Astrocyte (in vitro differentiated cells and primary cell): ENCODE measurements around the gene BORA. TPM values are rescaled to one million over a fixed set of nuclear protein-coding genes. Genes with fewer than 3 reads are reported as not detected.

ENCODE experiments used
- DNase-seq: peaks from one replicate; pipeline ENCODE4 v3.0.0-alpha.2; 2010; ENCODE audit warnings: low read depth
- FAIRE-seq: peaks from 2 replicates; lab custom pipeline; 2011; peaks lifted over from hg19 to GRCh38; lab: Jason Lieb, UNC
- H2AFZ ChIP-seq: 2 replicates; pipeline ENCODE4 v1.6.0; 2012; ENCODE audit warnings: low read depth, low read length, inconsistent platforms
- H3K27ac ChIP-seq: 2 replicates; pipeline ENCODE4 v1.5.1; 2011; ENCODE audit warnings: low read depth, low read length, inconsistent platforms
- H3K27me3 ChIP-seq: 2 replicates; pipeline ENCODE4 v1.6.0; 2011; ENCODE audit warnings: low read length, inconsistent platforms; ENCODE audit not compliant: insufficient read depth
- H3K36me3 ChIP-seq: 2 replicates; pipeline ENCODE4 v1.5.1; 2011; ENCODE audit warnings: low read length, inconsistent platforms; ENCODE audit not compliant: insufficient read depth
- H3K4me1 ChIP-seq: 2 replicates; pipeline ENCODE4 v1.5.1; 2011; ENCODE audit warnings: low read length, inconsistent platforms; ENCODE audit not compliant: insufficient read depth
- H3K4me2 ChIP-seq: 2 replicates; pipeline ENCODE4 v1.6.0; 2012; ENCODE audit warnings: low read length, inconsistent platforms
- H3K4me3 ChIP-seq: 2 replicates; pipeline ENCODE4 v1.5.1; 2011; ENCODE audit warnings: low read depth, mild to moderate bottlenecking, low read length, inconsistent platforms; ENCODE audit not compliant: insufficient read depth
- H3K79me2 ChIP-seq: 2 replicates; pipeline ENCODE4 v1.6.0; 2012; ENCODE audit warnings: mild to moderate bottlenecking, low read length, inconsistent platforms; ENCODE audit not compliant: insufficient read depth
- H3K9ac ChIP-seq: 2 replicates; pipeline ENCODE4 v1.6.0; 2012; ENCODE audit warnings: mild to moderate bottlenecking, low read length, inconsistent platforms
- H3K9me3 ChIP-seq: 2 replicates; pipeline ENCODE4 v1.5.1; 2012; ENCODE audit warnings: low read depth, mild to moderate bottlenecking, low read length, inconsistent platforms; ENCODE audit not compliant: insufficient read depth
- H4K20me1 ChIP-seq: 2 replicates; pipeline ENCODE4 v1.6.0; 2012; ENCODE audit warnings: low read length, inconsistent platforms; ENCODE audit not compliant: insufficient read depth
- H3K27ac Mint-ChIP-seq: one replicate; pipeline ENCODE4 v1.8.0; 2021; ENCODE audit warnings: mild to moderate bottlenecking, mixed read lengths; ENCODE audit not compliant: unreplicated experiment
- H3K27me3 Mint-ChIP-seq: one replicate; pipeline ENCODE4 v1.8.0; 2021; ENCODE audit warnings: low read depth, mixed read lengths; ENCODE audit not compliant: unreplicated experiment
- H3K36me3 Mint-ChIP-seq: one replicate; pipeline ENCODE4 v1.8.0; 2021; ENCODE audit warnings: low read depth, mixed read lengths; ENCODE audit not compliant: unreplicated experiment
- H3K4me1 Mint-ChIP-seq: one replicate; pipeline ENCODE4 v1.8.0; 2021; ENCODE audit warnings: low read depth, mixed read lengths; ENCODE audit not compliant: unreplicated experiment
- H3K4me3 Mint-ChIP-seq: one replicate; pipeline ENCODE4 v1.8.0; 2021; ENCODE audit warnings: mild to moderate bottlenecking, moderate library complexity, mixed read lengths; ENCODE audit not compliant: unreplicated experiment
- H3K9me3 Mint-ChIP-seq: one replicate; pipeline ENCODE4 v1.8.0; 2021; ENCODE audit warnings: mild to moderate bottlenecking, mixed read lengths; ENCODE audit not compliant: unreplicated experiment
- EZH2 ChIP-seq: IDR thresholded peaks from 2 replicates; pipeline ENCODE4 v1.6.1; 2012; ENCODE audit warnings: mild to moderate bottlenecking, low read length, inconsistent platforms; ENCODE audit not compliant: insufficient read depth
- total RNA-seq: library from RNA; stranded (reverse); gene quantifications from 2 replicates; pipeline ENCODE4 v1.2.1, GENCODE V29; 2021
- TF ChIP-seq, protein P1 (sequence below): IDR thresholded peaks from 2 replicates; pipeline ENCODE4 v1.5.1; 2011; ENCODE audit warnings: low read depth, mild to moderate bottlenecking, inconsistent platforms, low read length, moderate library complexity; ENCODE audit not compliant: insufficient read depth

Gene BORA
- total RNA-seq, 1 donor from 2014 or later = 4.8 TPM

DNA sequence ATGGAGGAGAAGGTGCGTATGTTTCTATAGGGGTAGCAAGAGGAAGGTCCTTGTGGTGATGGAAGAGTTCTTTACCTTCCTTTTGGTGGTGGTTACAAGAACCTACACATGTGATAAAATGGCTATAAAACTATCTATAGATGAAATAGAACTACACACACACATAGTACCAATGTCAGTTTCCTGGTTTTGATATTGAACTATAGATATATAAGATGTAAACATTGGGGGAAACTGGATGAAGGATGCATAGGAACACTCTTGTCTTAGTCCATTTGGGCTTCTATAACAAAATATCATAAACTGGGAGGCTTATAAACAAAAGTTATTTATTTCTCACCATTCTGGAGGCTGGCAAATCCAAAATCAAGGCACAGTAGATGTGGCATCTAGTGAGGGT is 47.4 kb upstream of the BORA start:
- no peak overlapping the region for H3K27ac Mint-ChIP-seq
- H3K9me3 ChIP-seq = no peaks in the 10 kb centered on the region
- no peaks in the 10 kb centered on the region for H3K4me1 ChIP-seq
- H4K20me1 ChIP-seq = no peaks in the 10 kb centered on the region
- no peaks in the 10 kb centered on the region for H3K79me2 ChIP-seq
- no peak for FAIRE-seq
- H2AFZ ChIP-seq = no peak overlapping the region
- H3K4me1 Mint-ChIP-seq = no peaks in the 10 kb centered on the region
- no peaks in the 10 kb centered on the region for H3K9me3 Mint-ChIP-seq
- H3K9ac ChIP-seq = no peak overlapping the region
- H3K4me3 Mint-ChIP-seq = no peak overlapping the region
- no peak overlapping the region for H3K4me2 ChIP-seq
- no peak overlapping the region for H3K4me3 ChIP-seq
- no peak for DNase-seq
- TF ChIP-seq, protein P1, sequence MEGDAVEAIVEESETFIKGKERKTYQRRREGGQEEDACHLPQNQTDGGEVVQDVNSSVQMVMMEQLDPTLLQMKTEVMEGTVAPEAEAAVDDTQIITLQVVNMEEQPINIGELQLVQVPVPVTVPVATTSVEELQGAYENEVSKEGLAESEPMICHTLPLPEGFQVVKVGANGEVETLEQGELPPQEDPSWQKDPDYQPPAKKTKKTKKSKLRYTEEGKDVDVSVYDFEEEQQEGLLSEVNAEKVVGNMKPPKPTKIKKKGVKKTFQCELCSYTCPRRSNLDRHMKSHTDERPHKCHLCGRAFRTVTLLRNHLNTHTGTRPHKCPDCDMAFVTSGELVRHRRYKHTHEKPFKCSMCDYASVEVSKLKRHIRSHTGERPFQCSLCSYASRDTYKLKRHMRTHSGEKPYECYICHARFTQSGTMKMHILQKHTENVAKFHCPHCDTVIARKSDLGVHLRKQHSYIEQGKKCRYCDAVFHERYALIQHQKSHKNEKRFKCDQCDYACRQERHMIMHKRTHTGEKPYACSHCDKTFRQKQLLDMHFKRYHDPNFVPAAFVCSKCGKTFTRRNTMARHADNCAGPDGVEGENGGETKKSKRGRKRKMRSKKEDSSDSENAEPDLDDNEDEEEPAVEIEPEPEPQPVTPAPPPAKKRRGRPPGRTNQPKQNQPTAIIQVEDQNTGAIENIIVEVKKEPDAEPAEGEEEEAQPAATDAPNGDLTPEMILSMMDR = no peak
- TF ChIP-seq EZH2 = no peak
- no peaks in the 10 kb centered on the region for H3K27me3 ChIP-seq
- no peak overlapping the region for H3K27ac ChIP-seq
- H3K36me3 Mint-ChIP-seq = no peaks in the 10 kb centered on the region
- no peaks in the 10 kb centered on the region for H3K27me3 Mint-ChIP-seq
- no peaks in the 10 kb centered on the region for H3K36me3 ChIP-seq

DNA sequence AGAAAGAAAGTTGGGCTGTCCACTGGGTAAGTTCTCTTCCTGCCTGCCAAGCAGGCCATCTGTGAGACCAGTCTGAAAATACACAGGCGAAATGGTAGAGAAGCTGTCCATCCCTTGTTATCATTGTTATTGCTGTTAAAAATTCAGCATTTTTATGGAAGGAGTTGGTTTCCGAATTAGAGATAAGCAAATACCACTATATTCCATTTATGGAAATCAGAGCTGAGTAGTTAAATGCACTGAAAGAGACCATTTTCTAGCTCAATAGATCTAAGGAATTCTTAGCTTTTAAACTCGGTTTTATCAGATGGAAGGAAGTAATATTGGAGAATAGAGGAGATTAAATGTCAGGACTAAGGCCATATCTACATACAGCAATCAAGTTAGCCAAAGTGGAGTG is 41.0 kb upstream of the BORA start:
- TF ChIP-seq, protein P1 = no peak
- no peak for TF ChIP-seq EZH2
- H3K27ac Mint-ChIP-seq = no peak overlapping the region
- H3K4me2 ChIP-seq = no peak overlapping the region
- no peaks in the 10 kb centered on the region for H3K27me3 ChIP-seq
- no peak overlapping the region for H2AFZ ChIP-seq
- no peaks in the 10 kb centered on the region for H4K20me1 ChIP-seq
- no peak overlapping the region for H3K4me3 ChIP-seq
- no peaks in the 10 kb centered on the region for H3K27me3 Mint-ChIP-seq
- DNase-seq (peak; percentile 52), FAIRE-seq (no peak)
- H3K9ac ChIP-seq = no peak overlapping the region
- no peaks in the 10 kb centered on the region for H3K9me3 ChIP-seq
- H3K27ac ChIP-seq = no peak overlapping the region
- no peaks in the 10 kb centered on the region for H3K36me3 Mint-ChIP-seq
- no peaks in the 10 kb centered on the region for H3K79me2 ChIP-seq
- peaks cover 2% of the 10 kb centered on the region for H3K9me3 Mint-ChIP-seq
- no peak overlapping the region for H3K4me3 Mint-ChIP-seq
- H3K4me1 Mint-ChIP-seq = no peaks in the 10 kb centered on the region
- H3K4me1 ChIP-seq = no peaks in the 10 kb centered on the region
- H3K36me3 ChIP-seq = no peaks in the 10 kb centered on the region

DNA sequence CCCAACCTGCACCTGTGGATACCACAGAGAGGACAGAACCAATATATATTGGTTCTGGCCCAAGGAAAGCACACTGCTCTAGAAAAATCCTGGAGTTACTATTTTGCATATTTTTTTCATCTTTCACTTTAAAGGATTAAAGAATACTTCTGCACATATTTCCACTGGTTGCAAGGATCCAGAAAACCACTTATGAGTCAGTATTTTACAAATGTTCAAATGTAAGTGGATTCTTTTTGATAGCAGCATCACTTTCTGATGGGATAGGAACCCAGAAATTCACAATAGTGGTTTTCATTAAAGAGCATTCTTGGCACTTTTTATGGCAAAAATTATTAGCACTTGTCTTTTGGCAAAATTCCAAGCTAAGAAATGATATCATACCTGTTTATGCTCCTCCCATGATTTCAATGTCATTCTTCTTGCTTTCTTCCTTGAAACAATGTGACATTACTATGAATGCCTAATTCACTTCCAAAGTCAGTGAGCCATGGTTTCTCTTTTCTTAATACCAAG is 38.5 kb upstream of the BORA start:
- Histone ChIP-seq H3K27ac (no peak overlapping the region), H3K9me3 (peaks cover 2% of the 10 kb centered on the region), H3K4me3 (no peak overlapping the region), H3K4me1 (no peaks in the 10 kb centered on the region), H3K4me2 (no peak overlapping the region), H3K79me2 (no peaks in the 10 kb centered on the region), H4K20me1 (no peaks in the 10 kb centered on the region), H2AFZ (no peak overlapping the region), H3K27me3 (no peaks in the 10 kb centered on the region), H3K9ac (no peak overlapping the region), H3K36me3 (no peaks in the 10 kb centered on the region)
- H3K4me3 Mint-ChIP-seq = no peak overlapping the region
- no peaks in the 10 kb centered on the region for H3K36me3 Mint-ChIP-seq
- H3K27me3 Mint-ChIP-seq = no peaks in the 10 kb centered on the region
- DNase-seq (peak; percentile 64), FAIRE-seq (no peak)
- TF ChIP-seq, protein P1 = no peak
- TF ChIP-seq EZH2 = no peak
- peaks cover 11% of the 10 kb centered on the region for H3K9me3 Mint-ChIP-seq
- H3K27ac Mint-ChIP-seq = no peak overlapping the region
- no peaks in the 10 kb centered on the region for H3K4me1 Mint-ChIP-seq
